HepG2 (cell line): ENCODE measurements around the gene FZD4. TPM values are rescaled to one million over a fixed set of nuclear protein-coding genes. Genes with fewer than 3 reads are reported as not detected.
A peak's percentile ranks its signal among the peaks of the same experiment; 100 is the strongest.

Experiments used
- ATF2 ChIP-seq: sonication (generic); formaldehyde crosslinking; IDR thresholded peaks from 2 replicates; pipeline ENCODE4 v1.4.0; 2020; ENCODE audit warnings: missing genetic modification reagents
- CEBPB ChIP-seq: IDR thresholded peaks from 2 replicates; pipeline ENCODE4 v1.6.1; 2011; ENCODE audit warnings: low read depth, low read length, improper control_type of control experiment, borderline replicate concordance
- FOXM1 ChIP-seq: sonication (generic); formaldehyde crosslinking; IDR thresholded peaks from 2 replicates; pipeline ENCODE4 v1.5.0; 2020; ENCODE audit warnings: missing genetic modification reagents
- GLMP ChIP-seq: sonication (generic); formaldehyde crosslinking; IDR thresholded peaks from 2 replicates; pipeline ENCODE4 v1.9.0; 2021; ENCODE audit warnings: missing genetic modification reagents, mild to moderate bottlenecking, borderline replicate concordance
- IRF9 ChIP-seq: sonication (generic); formaldehyde crosslinking; IDR thresholded peaks from 2 replicates; pipeline ENCODE4 v1.8.0; 2022; ENCODE audit warnings: missing genetic modification reagents, mild to moderate bottlenecking, borderline replicate concordance
- JUNB ChIP-seq: sonication (generic); formaldehyde crosslinking; IDR thresholded peaks from 2 replicates; pipeline ENCODE4 v1.8.0; 2022; ENCODE audit warnings: missing genetic modification reagents, mild to moderate bottlenecking, borderline replicate concordance
- MIER3 ChIP-seq: IDR thresholded peaks from 2 replicates; pipeline ENCODE4 v1.6.1; 2016; ENCODE audit warnings: missing compliant biosample characterization, borderline replicate concordance
- NCOR1 ChIP-seq: fragments of 200-600 bp; sonication (generic); IDR thresholded peaks from 2 replicates; pipeline ENCODE4 v1.7.0; 2017; ENCODE audit warnings: antibody characterized with exemption, low read length, borderline replicate concordance
- NR0B2 ChIP-seq: sonication (generic); formaldehyde crosslinking; IDR thresholded peaks from 2 replicates; pipeline ENCODE4 v1.4.0; 2020; ENCODE audit warnings: mild to moderate bottlenecking, missing genetic modification reagents
- PHF21A ChIP-seq: sonication (generic); formaldehyde crosslinking; IDR thresholded peaks from 2 replicates; pipeline ENCODE4 v1.5.0; 2020; ENCODE audit warnings: mild to moderate bottlenecking, missing genetic modification reagents
- POGK ChIP-seq: sonication (generic); formaldehyde crosslinking; conservative IDR thresholded peaks from 2 replicates; pipeline ENCODE4 v1.8.0; 2022; ENCODE audit warnings: mild to moderate bottlenecking, moderate library complexity, missing genetic modification reagents
- SALL2 ChIP-seq: sonication (generic); formaldehyde crosslinking; IDR thresholded peaks from 2 replicates; pipeline ENCODE4 v1.8.1; 2023; ENCODE audit warnings: mild to moderate bottlenecking, missing genetic modification reagents, inconsistent platforms
- U2AF2 ChIP-seq: fragments of 200-400 bp; formaldehyde crosslinking; IDR thresholded peaks from 2 replicates; pipeline ENCODE4 v1.6.1; 2017; ENCODE audit warnings: low read depth, mild to moderate bottlenecking, low read length
- ZBTB34 ChIP-seq: sonication (generic); formaldehyde crosslinking; IDR thresholded peaks from 2 replicates; pipeline ENCODE4 v1.8.0; 2022; ENCODE audit warnings: mild to moderate bottlenecking, missing genetic modification reagents
- ZFP36 ChIP-seq: fragments of 150-350 bp; IDR thresholded peaks from 2 replicates; pipeline ENCODE4 v1.6.1; 2018; ENCODE audit warnings: borderline replicate concordance, low read length, low read depth; ENCODE audit not compliant: partially characterized antibody
- ZNF513 ChIP-seq: sonication (generic); formaldehyde crosslinking; conservative IDR thresholded peaks from 2 replicates; pipeline ENCODE4 v1.5.0; 2020; ENCODE audit warnings: missing genetic modification reagents
- ZNF639 ChIP-seq: conservative IDR thresholded peaks from 2 replicates; pipeline ENCODE4 v1.6.1; 2018; ENCODE audit warnings: missing genetic modification reagents
- polyA plus RNA-seq, 8 experiments: library from polyadenylated mRNA; depleted of rRNA in 3 of 8; stranded (reverse) in 7 of 8; unstranded in 1 of 8; fragments of >200 nt; fragmentation: Illumina TruSeq in 4 of 8; extraction: Trizol in 4 of 8; gene quantifications; 2 replicates each; pipeline versions ENCODE4 v1.2.1 to v1.2.3, GENCODE V29; 2011 to 2016; ENCODE audit warnings: low read depth in 4 of 8, missing spikeins in 1 of 8, mixed read lengths in 1 of 8; ENCODE audit not compliant: insufficient read depth in 1 of 8
- total RNA-seq, 5 experiments: library from RNA; depleted of rRNA; stranded (reverse); fragments of >200 nt; fragmentation: Illumina TruSeq; extraction: Trizol; gene quantifications; 2 replicates each; pipeline ENCODE4 v1.2.3, GENCODE V29; 2016; ENCODE audit warnings: low read depth in 1 of 5

The FZD4 gene
- total and polyA plus RNA-seq, 2 of the 13 experiments (the other 11 are each of a cell fraction or from before 2014, with no cell fraction given), result 46.5 to 70.4 TPM

- TF ChIP-seq ZBTB34 (no peak), CEBPB (no peak), U2AF2 (no peak), SALL2 (0 out of 2 replicates have a peak, but pooled peaks have one; percentile 63), MIER3 (CRISPR knock-in tag) (no peak), PHF21A (CRISPR knock-in tag) (no peak), IRF9 (CRISPR knock-in tag) (no peak), GLMP (CRISPR knock-in tag) (no peak), ZNF513 (CRISPR knock-in tag) (no peak), POGK (CRISPR knock-in tag) (no peak), NR0B2 (no peak), ZNF639 (CRISPR knock-in tag) (no peak), ZFP36 (no peak), FOXM1 (CRISPR knock-in tag) (no peak), NCOR1 (no peak), JUNB (CRISPR knock-in tag) (no peak), ATF2 (CRISPR knock-in tag) (no peak)
These were observed 705 bp downstream of the FZD4 start (continued) for GRCh38 chr11:86954269-86955110.
